Stimulated activated naive CD8-positive, alpha-beta T cell treated with anti-CD3 and anti-CD28 coated beads, Interleukin-15, Interleukin-2, amounts not matched to agents 100 ng/mL and 50 ng/mL, for 24 hours (primary cell): Measurements from ENCODE around the gene ASPM.
"Not testable (repeated sequence)": the region's sequence is repeated elsewhere in the genome, so short reads cannot be mapped to it uniquely, and the experiment has no call there.

Experiments
- H3K27ac Mint-ChIP-seq: one replicate; pipeline ENCODE4 v1.8.0; 2021; ENCODE audit warnings: mild to moderate bottlenecking, mixed read lengths
- H3K27me3 Mint-ChIP-seq: one replicate; pipeline ENCODE4 v1.8.0; 2021; ENCODE audit warnings: mixed read lengths
- H3K36me3 Mint-ChIP-seq: one replicate; pipeline ENCODE4 v1.8.0; 2021; ENCODE audit warnings: low read depth, mixed read lengths
- H3K4me1 Mint-ChIP-seq: one replicate; pipeline ENCODE4 v1.8.0; 2021; ENCODE audit warnings: low read depth, mixed read lengths
- H3K4me3 Mint-ChIP-seq: one replicate; pipeline ENCODE4 v1.8.0; 2021; ENCODE audit warnings: mild to moderate bottlenecking, mixed read lengths
- H3K9me3 Mint-ChIP-seq: one replicate; pipeline ENCODE4 v1.8.0; 2021; ENCODE audit warnings: mixed read lengths

The ASPM gene

DNA sequence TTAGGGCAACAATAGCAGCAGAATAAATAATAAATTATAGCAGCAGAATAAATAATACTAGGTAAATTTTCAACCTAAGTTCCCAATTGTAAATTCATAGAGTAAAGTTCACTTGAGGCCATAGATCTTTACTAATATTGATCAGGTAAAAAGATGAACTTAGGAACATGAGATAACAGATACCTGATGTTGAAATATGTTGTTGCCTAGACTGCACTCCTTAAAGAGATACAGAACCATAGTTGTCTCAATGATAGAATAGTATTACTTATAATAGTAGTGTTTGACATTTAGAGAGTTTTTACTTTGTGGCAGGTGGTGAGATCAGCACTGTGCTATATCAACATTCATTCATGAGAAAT is 79.0 kb downstream of the ASPM start:
- Mint-ChIP-seq H3K36me3 (no peaks in the 10 kb centered on the region), H3K27ac (no peak overlapping the region), H3K27me3 (no peaks in the 10 kb centered on the region), H3K9me3 (peaks cover 5% of the 10 kb centered on the region), H3K4me1 (no peaks in the 10 kb centered on the region), H3K4me3 (no peak overlapping the region)

DNA sequence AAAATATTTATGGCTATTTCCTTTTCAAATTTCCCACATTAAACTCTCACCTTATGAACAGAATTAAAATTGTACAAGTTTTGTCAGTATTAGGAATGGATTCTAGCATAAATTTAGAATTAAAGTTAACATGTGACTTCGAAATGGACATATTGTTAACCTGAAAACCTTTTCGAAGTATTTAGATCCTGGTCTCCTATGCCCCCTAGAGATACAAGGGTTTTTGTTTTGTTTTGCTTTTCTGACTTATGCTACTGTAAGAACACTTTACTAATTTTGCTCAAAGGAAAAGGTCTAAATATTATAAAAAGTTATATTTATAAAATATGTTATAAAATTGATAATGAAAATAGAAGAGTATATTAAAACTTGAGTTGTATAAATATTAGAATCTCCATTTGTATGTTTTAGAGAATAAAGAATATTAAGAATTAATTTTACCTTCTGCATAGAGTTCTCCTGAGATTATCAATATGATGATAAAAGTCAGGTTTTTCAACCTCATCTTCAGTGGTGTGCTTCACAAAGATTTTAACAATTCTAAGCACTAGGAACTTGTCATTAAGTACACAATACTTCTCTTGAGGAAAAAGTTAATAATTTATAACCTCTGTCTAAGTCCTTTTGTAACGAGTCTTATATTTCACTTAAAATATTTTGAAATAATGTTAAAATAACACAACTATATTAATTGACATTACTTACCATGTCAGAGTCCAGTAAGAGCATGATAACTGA is 79.6 kb downstream of the ASPM start, which contains the start of gene F13B:
F13B (minus strand) TSS at position 542 of the 738 bp plus-strand sequence; CDS start at position 505, 37 bp downstream.
- H3K9me3 Mint-ChIP-seq, result peaks cover 5% of the 10 kb centered on the region
- no peaks in the 10 kb centered on the region for H3K27me3 Mint-ChIP-seq
- H3K27ac Mint-ChIP-seq, result no peak within 1 kb of the TSS
- H3K4me1 Mint-ChIP-seq, result no peaks in the 10 kb centered on the region
- H3K4me3 Mint-ChIP-seq, result no peak within 1 kb of the TSS
- H3K36me3 Mint-ChIP-seq, result no peaks in the 10 kb centered on the region

- no peak overlapping the region for H3K4me3 Mint-ChIP-seq
- H3K36me3 Mint-ChIP-seq, result no peaks in the 10 kb centered on the region
- H3K27me3 Mint-ChIP-seq, result no peaks in the 10 kb centered on the region
- peaks cover 5% of the 10 kb centered on the region for H3K9me3 Mint-ChIP-seq
- no peaks in the 10 kb centered on the region for H3K4me1 Mint-ChIP-seq
- no peak overlapping the region for H3K27ac Mint-ChIP-seq
Observed at GRCh38 chr1:197066277-197066676, 80.2 kb downstream of the ASPM start.

DNA sequence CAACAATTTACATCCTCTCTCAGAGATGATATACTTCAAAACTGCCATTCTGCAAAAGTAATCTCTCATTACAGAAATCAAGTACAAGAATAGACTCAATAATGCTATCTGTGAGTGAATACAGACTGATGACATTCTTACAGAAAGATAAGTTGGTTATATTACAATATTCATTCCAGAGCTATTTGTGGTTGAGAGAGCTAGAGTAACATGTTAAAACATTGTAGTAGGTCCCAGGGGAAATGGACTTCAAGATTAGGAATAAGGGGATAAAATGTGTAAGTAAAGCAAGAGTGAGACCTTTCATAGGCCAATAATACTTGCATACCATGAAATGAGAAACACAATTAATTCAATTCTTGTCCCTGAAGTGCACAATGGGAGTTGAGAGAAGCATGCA is 80.9 kb downstream of the ASPM start:
- H3K27ac Mint-ChIP-seq, result no peak overlapping the region
- no peaks in the 10 kb centered on the region for H3K27me3 Mint-ChIP-seq
- no peaks in the 10 kb centered on the region for H3K4me1 Mint-ChIP-seq
- peaks cover 5% of the 10 kb centered on the region for H3K9me3 Mint-ChIP-seq
- no peaks in the 10 kb centered on the region for H3K36me3 Mint-ChIP-seq
- H3K4me3 Mint-ChIP-seq, result no peak overlapping the region

- no peak overlapping the region for H3K27ac Mint-ChIP-seq
- no peaks in the 10 kb centered on the region for H3K4me1 Mint-ChIP-seq
- no peaks in the 10 kb centered on the region for H3K36me3 Mint-ChIP-seq
- peaks cover 4% of the 10 kb centered on the region for H3K27me3 Mint-ChIP-seq
- H3K4me3 Mint-ChIP-seq, result no peak overlapping the region
- H3K9me3 Mint-ChIP-seq, result no peaks in the 10 kb centered on the region
Observed at GRCh38 chr1:197063212-197063611, 83.3 kb downstream of the ASPM start.

- Mint-ChIP-seq H3K9me3 (no peaks in the 10 kb centered on the region), H3K27ac (no peak overlapping the region)
Observed at GRCh38 chr1:197062692-197063091, 83.8 kb downstream of the ASPM start.

DNA sequence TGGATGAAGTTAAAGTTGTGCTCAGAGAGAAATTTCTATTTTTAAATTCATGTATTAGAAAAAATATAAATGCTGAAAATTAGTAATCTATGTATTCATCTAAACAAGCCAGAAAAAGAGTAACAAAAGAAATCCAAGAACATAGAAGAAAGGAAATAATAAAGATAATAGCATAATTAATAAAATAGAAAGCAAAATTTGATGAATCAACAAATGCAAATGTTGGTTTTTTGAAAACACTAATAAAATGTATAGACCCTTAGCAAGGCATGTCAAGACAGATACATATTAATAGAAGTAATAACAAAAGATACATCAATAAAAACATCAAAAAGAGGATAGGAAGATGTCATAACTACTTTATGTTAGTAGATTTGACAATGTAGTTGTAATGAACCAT is 97.4 kb downstream of the ASPM start:
- Mint-ChIP-seq H3K4me3 (no peak overlapping the region), H3K27ac (no peak overlapping the region), H3K27me3 (peaks cover 15% of the 10 kb centered on the region), H3K4me1 (no peaks in the 10 kb centered on the region), H3K36me3 (no peaks in the 10 kb centered on the region), H3K9me3 (peaks cover 5% of the 10 kb centered on the region)

More at GRCh38 chr1:197062692-197063091, 83.8 kb downstream of the ASPM start:
- no peaks in the 10 kb centered on the region for H3K4me1 Mint-ChIP-seq
- H3K27me3 Mint-ChIP-seq, result peaks cover 4% of the 10 kb centered on the region
- H3K36me3 Mint-ChIP-seq, result no peaks in the 10 kb centered on the region
- H3K4me3 Mint-ChIP-seq, result no peak overlapping the region

DNA sequence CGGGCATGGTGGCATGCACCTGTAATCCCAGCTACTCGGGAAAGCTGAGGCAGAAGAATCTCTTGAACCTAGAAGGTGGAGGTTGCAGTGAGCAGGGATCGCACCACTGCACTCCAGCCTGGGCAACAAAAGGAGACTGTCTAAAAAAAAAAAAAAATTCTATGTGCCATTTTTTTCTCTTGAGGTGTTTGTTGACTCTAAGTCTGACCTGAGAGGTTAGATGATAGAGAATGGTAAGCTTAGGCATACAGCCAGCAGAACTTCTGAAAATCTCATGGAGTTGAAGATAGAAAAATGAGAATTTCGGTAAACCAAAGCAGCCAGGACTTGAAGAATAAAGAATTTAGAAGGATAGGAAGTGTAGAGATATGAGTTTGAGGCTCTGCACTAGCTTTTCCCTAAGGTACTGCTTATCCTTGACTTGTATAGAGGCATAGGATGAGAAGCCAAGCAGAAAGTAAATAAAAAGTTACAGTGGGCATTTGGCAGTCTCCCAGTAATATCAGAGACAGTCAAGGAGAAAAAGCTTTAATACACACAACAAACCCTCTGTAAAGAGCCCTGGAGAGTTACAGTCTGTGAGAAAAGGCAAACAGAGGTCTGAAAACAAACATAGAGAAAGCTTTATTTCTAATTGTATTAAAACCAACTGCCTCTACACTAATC is 103.7 kb downstream of the ASPM start:
- Mint-ChIP-seq H3K9me3 (no peaks in the 10 kb centered on the region), H3K27me3 (peaks cover 19% of the 10 kb centered on the region), H3K4me3 (no peak overlapping the region), H3K4me1 (no peaks in the 10 kb centered on the region), H3K36me3 (no peaks in the 10 kb centered on the region), H3K27ac (no peak overlapping the region)

DNA sequence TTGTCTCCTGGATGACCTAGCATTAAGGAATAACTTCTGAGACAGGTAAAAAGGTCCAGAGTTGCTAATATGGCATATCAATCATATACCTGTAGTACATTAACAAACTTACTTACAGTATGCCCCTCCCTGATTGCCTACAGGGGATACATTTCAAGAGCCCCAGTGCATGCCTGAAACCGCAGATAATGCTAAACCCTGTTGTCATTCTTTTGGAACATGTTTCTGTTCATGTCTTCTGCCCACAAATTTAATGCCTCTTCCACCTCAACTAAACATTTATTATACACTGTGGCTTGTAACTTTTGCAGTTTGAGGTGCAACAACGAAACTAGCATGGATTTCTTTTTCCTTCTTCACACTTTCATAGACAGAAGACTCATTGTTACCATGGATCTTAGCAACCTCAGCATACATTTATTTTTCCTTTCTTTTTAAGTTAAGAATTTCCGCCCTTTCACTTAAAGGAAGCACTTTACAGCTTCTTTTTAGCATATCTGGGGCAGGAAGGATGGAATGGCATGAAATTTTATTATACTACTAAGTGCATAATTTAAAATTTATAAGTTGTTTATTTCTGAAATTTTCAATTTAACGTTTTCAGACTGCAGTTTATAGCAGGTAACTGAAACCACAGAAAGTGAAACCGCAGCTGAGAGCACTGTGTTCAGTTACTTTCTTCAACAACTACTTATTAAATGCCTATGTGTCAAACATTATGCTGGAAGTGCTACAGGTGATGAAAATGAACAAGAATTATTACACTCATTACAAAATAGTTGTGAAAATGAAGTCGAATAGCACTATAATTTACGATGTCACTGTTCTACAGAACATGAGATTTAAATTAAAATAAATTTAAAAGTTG is 104.7 kb downstream of the ASPM start:
- Mint-ChIP-seq H3K36me3 (no peaks in the 10 kb centered on the region), H3K9me3 (no peaks in the 10 kb centered on the region), H3K4me1 (no peaks in the 10 kb centered on the region), H3K27me3 (peaks cover 19% of the 10 kb centered on the region), H3K27ac (no peak overlapping the region), H3K4me3 (no peak overlapping the region)

DNA sequence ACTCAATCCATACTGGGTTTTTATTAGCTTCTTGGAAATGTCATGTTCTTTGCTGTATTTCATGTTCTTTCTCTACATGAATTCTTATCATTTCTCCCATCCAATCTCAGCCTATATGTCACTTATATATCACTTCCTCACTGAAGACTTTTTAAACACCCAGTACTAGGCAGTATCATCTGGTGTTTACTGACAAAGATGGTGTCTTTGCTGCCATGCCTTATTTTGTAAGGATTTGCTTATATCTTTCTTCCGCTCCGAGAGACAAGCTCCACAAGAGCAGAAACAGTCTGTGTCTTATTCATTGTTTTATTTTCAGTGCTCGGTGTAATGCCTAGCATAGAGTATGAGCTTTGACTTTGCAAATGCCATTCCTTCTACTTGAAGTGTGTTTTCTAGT is 109.6 kb downstream of the ASPM start:
- Mint-ChIP-seq H3K36me3 (no peaks in the 10 kb centered on the region), H3K4me1 (no peaks in the 10 kb centered on the region), H3K4me3 (no peak overlapping the region), H3K27me3 (no peaks in the 10 kb centered on the region), H3K9me3 (no peaks in the 10 kb centered on the region), H3K27ac (no peak overlapping the region)

- H3K9me3 Mint-ChIP-seq, H3K36me3 Mint-ChIP-seq, H3K27ac Mint-ChIP-seq, H3K27me3 Mint-ChIP-seq, H3K4me1 Mint-ChIP-seq, H3K4me3 Mint-ChIP-seq: not testable (repeated sequence)
Observed at GRCh38 chr1:197034631-197035339, 111.7 kb downstream of the ASPM start.
